K562 (cell line): ENCODE data around the gene CRHR2. TPM values are rescaled to one million over a fixed set of nuclear protein-coding genes. Genes with fewer than 3 reads are reported as not detected.

Experiments
- ATAC-seq: fragments of 200-7000 bp; cut with Tn5 transposase; 3 replicates; pipeline ENCODE4 v1.9.1; 2020; ENCODE audit warnings: moderate library complexity
- BruUV-seq: library from RNA; stranded (reverse); fragments of 400-500 nt; replicated peaks from 2 replicates; lab custom pipeline; 2021; lab: Mats Ljungman, UMichigan
- CTCF ChIA-PET: fragments of 300-600 bp; formaldehyde crosslinking; extraction: SDS; loops from one replicate; lab custom pipeline; 2021; ENCODE audit warnings: low intra/inter-chr PET ratio; lab: Yijun Ruan, JAX
- POLR2A ChIA-PET: fragments of 300-600, 350-650 bp; sonication (Branson Sonifier 250); formaldehyde crosslinking; extraction: SDS; loops from one replicate; lab custom pipeline; 2021; ENCODE audit warnings: antibody characterized with exemption, inconsistent platforms; lab: Yijun Ruan, JAX
- DNase-seq, 4 experiments: peaks; one replicate each; pipeline versions ENCODE4 v3.0.0 to v3.0.0-alpha.2; 2011 to 2018; ENCODE audit warnings: low spot score in 3 of 4, mixed read lengths in 3 of 4; ENCODE audit errors: extremely low read depth in 1 of 4
- FAIRE-seq: peaks from 2 replicates; lab custom pipeline; 2011; peaks lifted over from hg19 to GRCh38; lab: Jason Lieb, UNC
- H2AFZ ChIP-seq: 2 replicates; pipeline ENCODE4 v1.6.0; 2011; ENCODE audit warnings: low read depth, low read length, control low read depth, inconsistent platforms
- H3K27ac ChIP-seq: fragments of 200-600 bp; 3 replicates; pipeline ENCODE4 v1.8.0; 2011; ENCODE audit warnings: low read depth, mild to moderate bottlenecking, control low read depth, inconsistent platforms, low read length, moderate library complexity, mixed read lengths; ENCODE audit errors: extremely low read depth
- H3K27me3 ChIP-seq, 2 experiments: fragments of 300-600 bp in 1 of 2; 2 replicates in 1 of 2; 3 replicates in 1 of 2; pipeline versions ENCODE4 v1.6.0 to v1.8.0; 2011; ENCODE audit warnings: inconsistent platforms in 2 of 2, low read length in 2 of 2, mild to moderate bottlenecking in 1 of 2, mixed read lengths in 1 of 2, moderate library complexity in 1 of 2; ENCODE audit not compliant: control insufficient read depth in 2 of 2, insufficient read depth in 2 of 2
- H3K36me3 ChIP-seq: fragments of 300-600 bp; 3 replicates; pipeline ENCODE4 v1.8.0; 2011; ENCODE audit warnings: mild to moderate bottlenecking, low read length, inconsistent platforms; ENCODE audit not compliant: control insufficient read depth, insufficient read depth
- H3K4me1 ChIP-seq, 2 experiments: fragments of 200-600 bp in 1 of 2; replicated peaks in 1 of 2; 2 replicates in 1 of 2; 3 replicates in 1 of 2; pipeline versions ENCODE4 v1.5.1 to v1.8.0; 2011; ENCODE audit warnings: inconsistent platforms in 2 of 2, low read length in 2 of 2, mild to moderate bottlenecking in 1 of 2, mixed read lengths in 1 of 2, moderate library complexity in 1 of 2; ENCODE audit not compliant: control insufficient read depth in 2 of 2, insufficient read depth in 2 of 2
- H3K4me2 ChIP-seq: 2 replicates; pipeline ENCODE4 v1.6.1; 2011; ENCODE audit warnings: low read length, control low read depth, inconsistent platforms, mixed read lengths; ENCODE audit not compliant: insufficient read depth
- H3K4me3 ChIP-seq: fragments of 200-600 bp; sonication (generic), shearing (Covaris generic); 2 replicates; pipeline ENCODE4 v1.5.1; 2016; ENCODE audit warnings: control low read depth, inconsistent platforms
- H3K79me2 ChIP-seq: fragments of 200-600 bp; 3 replicates; pipeline ENCODE4 v1.8.0; 2011; ENCODE audit warnings: low read length, inconsistent platforms; ENCODE audit not compliant: control insufficient read depth, insufficient read depth
- H3K9ac ChIP-seq, 2 experiments: 2 replicates each; pipeline versions ENCODE4 v1.6.0 to v1.6.1; 2011; ENCODE audit warnings: low read depth in 2 of 2, low read length in 2 of 2, control low read depth in 1 of 2, inconsistent platforms in 1 of 2, mild to moderate bottlenecking in 1 of 2, mixed read lengths in 1 of 2; ENCODE audit not compliant: insufficient read depth in 1 of 2
- H3K9me1 ChIP-seq: one replicate; pipeline ENCODE4 v1.6.0; 2011; ENCODE audit warnings: inconsistent platforms, mild to moderate bottlenecking, low read length, moderate library complexity; ENCODE audit not compliant: control insufficient read depth, insufficient read depth
- H3K9me3 ChIP-seq: replicated peaks from 2 replicates; pipeline ENCODE4 v1.5.1; 2011; ENCODE audit warnings: low read depth, low read length, inconsistent platforms; ENCODE audit not compliant: control insufficient read depth, insufficient read depth
- H4K20me1 ChIP-seq: replicated peaks from 2 replicates; pipeline ENCODE4 v1.6.1; 2011; ENCODE audit warnings: low read length, inconsistent platforms, mixed read lengths; ENCODE audit not compliant: control insufficient read depth, insufficient read depth
- ARHGAP35 ChIP-seq: fragments of 450-650 bp; IDR thresholded peaks from 2 replicates; pipeline ENCODE4 v1.6.1; 2018; ENCODE audit not compliant: partially characterized antibody
- BRF2 ChIP-seq: IDR thresholded peaks from 3 replicates; pipeline ENCODE4 v1.6.1; 2011; ENCODE audit warnings: borderline replicate concordance, mild to moderate bottlenecking; ENCODE audit not compliant: insufficient read length, insufficient read depth
- CBX3 ChIP-seq, 2 experiments: IDR thresholded peaks; 1 replicate in 1 of 2; 2 replicates in 1 of 2; pipeline ENCODE4 v1.6.1; 2012; ENCODE audit warnings: inconsistent platforms in 2 of 2, low read length in 2 of 2, borderline replicate concordance in 1 of 2, control low read depth in 1 of 2
- EP300 ChIP-seq: IDR thresholded peaks from 2 replicates; pipeline ENCODE4 v1.6.1; 2012; ENCODE audit warnings: low read length, improper control_type of control experiment
- EWSR1 ChIP-seq: fragments of 450-650 bp; IDR thresholded peaks from 2 replicates; pipeline ENCODE4 v1.6.1; 2018; ENCODE audit warnings: borderline replicate concordance, mild to moderate bottlenecking, low read depth, moderate library complexity; ENCODE audit not compliant: partially characterized antibody
- NKRF ChIP-seq: fragments of 450-650 bp; IDR thresholded peaks from 2 replicates; pipeline ENCODE4 v1.6.1; 2016; ENCODE audit warnings: borderline replicate concordance
- NONO ChIP-seq, 2 experiments: fragments of 200-400 bp in 1 of 2; fragments of 450-650 bp in 1 of 2; formaldehyde crosslinking in 1 of 2; IDR thresholded peaks; 2 replicates each; pipeline ENCODE4 v1.6.1; 2017; ENCODE audit warnings: low read depth in 2 of 2, mild to moderate bottlenecking in 2 of 2, moderate library complexity in 2 of 2, low read length in 1 of 2
- PHB2 ChIP-seq: fragments of 450-650 bp; IDR thresholded peaks from 2 replicates; pipeline ENCODE4 v1.6.1; 2017; ENCODE audit warnings: low read depth
- POLR2G ChIP-seq: fragments of 200-400 bp; formaldehyde crosslinking; IDR thresholded peaks from 2 replicates; pipeline ENCODE4 v1.6.1; 2017; ENCODE audit warnings: low read depth, mild to moderate bottlenecking, antibody characterized with exemption, low read length, moderate library complexity
- PPARD ChIP-seq: fragments of 250-450 bp; sonication (Bioruptor Pico); IDR thresholded peaks from 2 replicates; pipeline ENCODE4 v1.8.0; 2022; ENCODE audit warnings: inconsistent platforms, mild to moderate bottlenecking, moderate library complexity
- SIN3A ChIP-seq, 2 experiments: fragments of 150-350 bp in 1 of 2; IDR thresholded peaks; 2 replicates each; pipeline ENCODE4 v1.6.1; 2011 to 2016; ENCODE audit warnings: borderline replicate concordance in 2 of 2, low read depth in 2 of 2, low read length in 2 of 2, mild to moderate bottlenecking in 2 of 2, moderate library complexity in 2 of 2; ENCODE audit not compliant: control insufficient read depth in 1 of 2
- SREBF1 ChIP-seq: fragments of 150-350 bp; IDR thresholded peaks from 2 replicates; pipeline ENCODE4 v1.6.1; 2014; ENCODE audit warnings: antibody characterized with exemption, low read depth, low read length, borderline replicate concordance
- ZBTB7A ChIP-seq: IDR thresholded peaks from 2 replicates; pipeline ENCODE4 v1.6.1; 2011; ENCODE audit warnings: low read depth, mild to moderate bottlenecking, low read length, moderate library complexity, borderline replicate concordance; ENCODE audit not compliant: control insufficient read depth
- ZNF512 ChIP-seq: IDR thresholded peaks from 2 replicates; pipeline ENCODE4 v1.6.1; 2016; ENCODE audit warnings: missing genetic modification characterization, missing compliant biosample characterization
- WGBS: fragments of 100-300 bp; shearing (Covaris generic); methylation state at CpG from one replicate; pipeline ENCODE4 v1.1.6; 2016; ENCODE audit warnings: low coverage, mixed read lengths; ENCODE audit not compliant: insufficient coverage; ENCODE audit errors: missing lambda C conversion rate; 5-methylcytosine and 5-hydroxymethylcytosine counted together
- in situ Hi-C: fragments of 300-500 bp; cut with MboI; formaldehyde crosslinking; loops from 4 replicates; pipeline ENCODE4 v1.15.0; 2018; ENCODE audit warnings: inconsistent platforms, mixed read lengths
- intact Hi-C: fragments of 100-400 bp; cut with micrococcal nuclease; formaldehyde crosslinking; loops from 2 replicates; pipeline ENCODE4 v1.14.2; 2022
- polyA plus RNA-seq, 8 experiments: library from polyadenylated mRNA; depleted of rRNA in 4 of 8; stranded (reverse) in 5 of 8; unstranded in 3 of 8; fragments of >200 nt; fragmentation: Nextera tagmentation in 2 of 8; fragmentation: Illumina TruSeq in 1 of 8; extraction: Ambion mirVana in 2 of 8; extraction: Trizol in 1 of 8; gene quantifications; 2 replicates each; pipeline versions ENCODE4 v1.2.1 to v1.2.3, GENCODE V29; 2011 to 2014; ENCODE audit warnings: inconsistent platforms in 1 of 8, missing spikeins in 1 of 8
- total RNA-seq, 7 experiments: library from RNA; depleted of rRNA in 6 of 7; stranded (reverse); fragments of >200 nt in 6 of 7; fragmentation: Illumina TruSeq in 2 of 7; extraction: Trizol in 2 of 7; gene quantifications; 2 replicates each; pipeline versions ENCODE4 v1.2.1 to v1.2.3, GENCODE V29; 2011 to 2021; ENCODE audit warnings: low replicate concordance in 1 of 7

CRHR2 gene
- total and polyA plus RNA-seq, 9 of the 15 experiments (the other 6 are each of a cell fraction or from before 2014, with no cell fraction given): not detected

GRCh38 chr7:30678805-30679204 is 3.5 kb downstream of the CRHR2 start (continued):
- TF ChIP-seq ZBTB7A (no peak), ZNF512 (tag) (no peak), SREBF1 (no peak), CBX3 (IDR thresholded peaks at IDR 0.05; ENCODE audit: borderline replicate concordance in 1 of 2, low read length in 2 of 2) (no peak), EP300 (no peak)

GRCh38 chr7:30674876-30675275 is 7.4 kb downstream of the CRHR2 start:
- in situ Hi-C loops (no loop called here), intact Hi-C loops (no loop called here)
- no peak overlapping the region for H3K9ac ChIP-seq
- no peaks in the 10 kb centered on the region for H3K9me3 ChIP-seq
- POLR2A ChIA-PET: no interaction called here
- ATAC-seq (no peak), FAIRE-seq (no peak), DNase-seq (no peak)
- no peaks in the 10 kb centered on the region for H3K9me1 ChIP-seq
- H3K27ac ChIP-seq: no peak overlapping the region
- TF ChIP-seq NKRF: no peak
- no peak for TF ChIP-seq POLR2G
- TF ChIP-seq BRF2: no peak
- no peak for TF ChIP-seq PHB2
- no peak for TF ChIP-seq SIN3A (IDR thresholded peaks at IDR 0.05; ENCODE audit: borderline replicate concordance in 2 of 2, control insufficient read depth in 1 of 2, low read depth in 2 of 2, low read length in 2 of 2)
- TF ChIP-seq ARHGAP35: no peak
- no peak for TF ChIP-seq EWSR1
- TF ChIP-seq NONO (IDR thresholded peaks at IDR 0.05; ENCODE audit: low read depth in 2 of 2, low read length in 1 of 2): no peak
- TF ChIP-seq PPARD: no peak
- peaks cover 7 to 26% of the 10 kb centered on the region in 2 experiments for H3K27me3 ChIP-seq
- no peak overlapping the region for H3K4me3 ChIP-seq
- CTCF ChIA-PET: no interaction called here
- H2AFZ ChIP-seq: no peak overlapping the region
- no TSS peak for BruUV-seq
- no peaks in the 10 kb centered on the region for H3K79me2 ChIP-seq
- WGBS: 10% methylated on average over 1 of the region's 2 CpGs
- H3K36me3 ChIP-seq: no peaks in the 10 kb centered on the region
- H3K4me2 ChIP-seq: no peak overlapping the region
- H3K4me1 ChIP-seq: no peaks in the 10 kb centered on the region
- 0 out of 2 replicates have a peak, but pooled peaks cover 8% of the 10 kb centered on the region for H4K20me1 ChIP-seq
